Activated CD8-positive, alpha-beta memory T cell treated with anti-CD3 and anti-CD28 coated beads, Interleukin-2, amount 50 U/mL, for 48 hours (primary cell): ENCODE measurements around the gene CRIM1.

Source experiments
- DNase-seq: peaks from one replicate; pipeline ENCODE4 v3.0.0-alpha.2; 2020

The CRIM1 gene

GRCh38 chr2:36427790-36428243, 72.2 kb downstream of the CRIM1 start:
- no peak for DNase-seq

DNA sequence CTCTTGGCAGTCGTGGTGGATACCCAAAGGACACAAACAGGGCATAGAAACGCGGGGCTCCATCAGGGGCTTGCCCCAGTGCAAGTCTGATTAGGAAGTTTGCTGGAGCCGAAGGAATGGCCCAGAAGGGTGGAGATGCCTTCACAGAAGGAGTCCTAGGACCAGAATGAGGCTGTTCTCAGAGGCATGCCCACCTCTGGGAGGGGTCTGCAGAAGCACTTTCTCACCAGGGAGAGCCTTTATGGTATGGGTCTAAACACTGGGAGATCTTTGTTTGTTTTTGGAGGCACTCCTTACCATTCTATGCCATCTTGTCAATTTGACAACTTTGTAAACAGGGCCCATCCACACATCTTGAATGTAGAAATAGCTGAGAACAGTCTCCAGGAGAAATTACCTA, 75.0 kb downstream of the CRIM1 start:
- DNase-seq = no peak

- no peak for DNase-seq
Observed at GRCh38 chr2:36432479-36432878, 76.9 kb downstream of the CRIM1 start.

DNA sequence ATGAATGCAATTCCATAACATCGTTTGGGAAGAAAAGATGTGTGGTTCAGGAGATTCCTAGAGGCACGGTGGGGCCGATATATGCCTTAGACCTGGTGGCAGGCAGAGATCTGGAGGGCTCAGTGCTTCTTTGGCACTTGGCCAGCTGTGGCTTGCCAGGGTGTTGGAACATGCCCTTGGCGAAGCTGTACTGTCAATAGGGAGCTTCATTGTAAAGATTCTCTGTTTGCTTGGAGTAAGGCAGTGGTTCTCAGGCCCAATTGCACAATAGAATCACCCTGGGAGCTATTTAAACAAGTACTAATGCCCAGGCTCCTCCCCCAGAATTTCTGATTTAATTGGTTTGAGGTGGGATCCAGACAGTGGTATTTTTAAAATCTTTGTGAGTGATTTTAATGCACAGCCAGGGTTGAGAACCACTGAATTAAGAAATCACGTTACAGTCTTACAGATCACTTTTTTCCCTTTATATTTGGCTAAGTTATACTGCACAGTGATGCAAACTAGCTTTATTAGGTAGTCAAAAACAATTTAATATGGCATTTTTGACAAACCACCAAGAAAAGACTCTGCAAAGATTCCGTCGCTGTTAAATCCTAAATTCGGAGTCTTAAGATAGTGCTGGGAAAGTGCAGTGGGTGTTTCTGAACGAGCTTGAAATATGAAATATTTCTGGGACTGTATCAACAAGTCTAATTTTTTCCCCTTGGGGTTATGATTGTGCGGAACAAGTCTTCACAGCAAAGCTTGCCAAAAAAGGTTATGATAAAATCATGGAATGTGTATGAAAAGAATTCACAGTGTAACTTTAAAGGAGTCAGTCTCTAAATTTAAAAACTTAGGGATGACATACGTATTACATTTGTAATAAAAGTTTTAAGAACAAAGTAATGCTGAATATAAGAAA, 78.0 kb downstream of the CRIM1 start:
- no peak for DNase-seq

GRCh38 chr2:36438449-36438977, 82.9 kb downstream of the CRIM1 start:
- DNase-seq = no peak

- DNase-seq = no peak
Observed at GRCh38 chr2:36439084-36439483, 83.5 kb downstream of the CRIM1 start.

- DNase-seq = no peak
Observed at GRCh38 chr2:36441065-36441625, 85.6 kb downstream of the CRIM1 start.

GRCh38 chr2:36441816-36442215, 86.2 kb downstream of the CRIM1 start:
- DNase-seq = no peak

DNA sequence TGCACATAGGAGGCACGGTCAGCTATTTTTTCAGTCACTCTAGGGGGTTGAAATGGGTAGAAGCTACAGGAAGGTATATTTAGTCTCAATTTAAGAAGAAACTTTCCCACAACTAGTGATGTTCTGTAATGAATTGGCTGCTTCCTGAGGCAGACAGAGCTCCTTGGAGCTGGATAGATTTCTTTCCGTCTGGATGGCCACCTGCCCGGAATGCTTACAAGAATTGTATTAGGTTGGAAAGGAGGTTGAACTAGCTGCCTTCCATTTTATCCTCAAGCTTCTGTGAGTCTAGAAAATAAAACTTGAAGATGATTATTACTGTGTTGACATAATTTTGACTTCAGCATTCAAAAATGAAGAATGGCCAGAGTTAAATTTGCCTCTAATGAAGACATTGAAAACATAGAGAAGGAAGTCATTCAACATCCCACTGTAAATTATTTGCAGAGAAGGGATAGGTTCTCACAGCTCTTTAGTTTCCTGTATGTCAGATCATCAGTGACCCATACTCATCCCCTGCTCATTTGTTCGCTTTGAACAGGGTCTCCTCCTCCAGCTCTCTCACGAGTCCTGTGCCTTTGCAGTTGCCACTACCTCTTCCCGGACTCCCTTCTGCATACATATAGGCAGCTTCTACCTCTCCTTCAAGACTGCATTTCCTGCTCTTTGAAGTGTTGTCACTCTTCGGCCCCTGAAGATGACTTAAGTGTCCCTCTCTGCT, 88.8 kb downstream of the CRIM1 start:
- no peak for DNase-seq

DNA sequence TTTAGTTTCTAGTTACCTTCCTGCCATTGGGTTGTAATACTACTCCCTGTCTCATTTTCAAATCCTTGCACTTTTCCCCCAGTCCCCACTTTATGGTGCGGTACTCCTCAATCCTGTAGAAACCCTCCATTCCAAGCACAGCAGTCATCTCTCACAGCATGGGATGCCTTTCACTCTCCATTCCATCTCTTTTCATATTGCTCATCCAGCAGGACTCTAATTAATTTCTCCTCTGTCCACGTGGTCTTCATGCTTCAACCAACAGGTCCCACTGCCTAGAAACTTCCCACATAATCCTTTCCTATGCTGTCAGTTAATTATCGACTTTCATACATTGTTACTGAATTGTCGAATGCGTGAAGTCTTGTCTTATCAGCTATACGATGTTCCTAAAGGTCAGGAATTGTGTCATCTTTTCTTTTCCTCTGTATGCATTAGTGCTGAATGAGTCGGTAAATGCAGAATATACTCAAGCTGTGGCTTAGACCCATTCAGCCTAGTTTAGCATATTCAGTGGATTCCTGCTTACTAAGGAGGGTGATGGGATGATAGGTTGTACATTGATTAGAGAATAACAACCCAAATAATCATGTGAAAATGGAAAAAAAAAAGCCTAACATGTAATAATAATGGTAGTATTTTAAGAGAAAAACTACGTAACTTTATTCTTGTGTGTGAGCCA, 89.7 kb downstream of the CRIM1 start:
- no peak for DNase-seq

- DNase-seq = no peak
Observed at GRCh38 chr2:36446294-36446693, 90.7 kb downstream of the CRIM1 start.

- DNase-seq = no peak
Observed at GRCh38 chr2:36449213-36449612, 93.6 kb downstream of the CRIM1 start.

DNA sequence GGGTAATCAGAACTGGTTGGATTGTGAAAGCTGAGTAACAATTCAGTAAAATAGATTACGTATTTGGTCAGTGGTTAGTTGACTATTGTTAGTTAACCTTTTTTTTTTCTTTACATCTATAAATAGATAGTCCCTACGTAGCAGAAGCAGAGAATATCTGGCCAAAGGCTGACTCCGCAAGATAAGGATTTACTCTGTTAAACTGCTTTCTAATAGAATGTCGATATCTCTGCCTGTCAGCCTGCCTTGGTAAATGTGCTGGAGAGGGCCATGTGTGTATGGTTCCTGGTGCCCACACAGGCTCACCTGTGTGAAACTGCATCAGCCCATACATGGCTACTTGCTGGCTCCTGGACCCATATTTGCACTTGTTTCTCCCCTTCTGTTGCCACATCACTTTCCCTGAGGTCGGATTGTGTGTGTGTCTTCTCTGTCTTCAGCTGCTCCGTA, 94.4 kb downstream of the CRIM1 start:
- DNase-seq = no peak

GRCh38 chr2:36450466-36451196, 95.1 kb downstream of the CRIM1 start:
- no peak for DNase-seq

GRCh38 chr2:36451512-36451911, 95.9 kb downstream of the CRIM1 start:
- no peak for DNase-seq

- no peak for DNase-seq
Observed at GRCh38 chr2:36452260-36452659, 96.7 kb downstream of the CRIM1 start.

- no peak for DNase-seq
Observed at GRCh38 chr2:36453652-36454051, 98.1 kb downstream of the CRIM1 start.

DNA sequence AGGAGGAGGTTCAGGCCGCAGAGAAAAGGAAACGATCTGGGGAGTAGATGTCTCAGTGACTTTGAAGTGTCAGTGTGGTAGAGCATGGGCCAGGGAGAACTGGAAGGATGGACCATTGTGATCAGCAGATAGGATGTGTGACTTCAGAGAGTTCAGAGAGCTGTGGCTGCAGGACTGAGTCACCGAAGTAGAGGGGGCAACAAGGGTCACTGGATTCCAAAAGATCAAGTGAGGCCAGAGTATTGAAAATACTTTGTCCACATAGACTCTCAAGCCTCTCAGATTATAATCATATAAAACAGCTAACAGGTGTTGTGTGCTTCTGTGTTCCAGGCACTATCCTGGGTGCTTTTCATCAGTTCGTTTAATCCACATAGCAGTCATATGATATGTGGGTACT, 99.4 kb downstream of the CRIM1 start:
- no peak for DNase-seq

DNA sequence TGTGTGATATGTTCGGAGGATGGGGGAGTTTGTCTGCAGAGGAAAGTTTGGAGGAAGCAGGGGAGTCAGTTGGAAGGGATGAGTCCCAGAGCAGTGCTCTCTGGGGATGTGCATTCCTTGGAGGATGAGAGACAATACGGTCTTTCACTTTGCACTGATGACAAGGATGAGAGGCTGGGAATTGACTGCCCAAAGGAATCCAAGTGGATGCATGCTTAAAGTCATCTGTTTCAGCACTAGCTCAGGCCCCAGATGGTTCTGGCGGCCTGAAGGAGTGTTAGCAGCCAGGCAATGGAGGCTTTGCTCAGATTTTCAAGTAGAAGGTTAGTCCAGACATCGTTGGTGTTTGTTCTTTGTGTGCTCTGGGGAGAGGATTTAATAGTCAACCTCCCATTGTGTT, 100.2 kb downstream of the CRIM1 start:
- no peak for DNase-seq

GRCh38 chr2:36456227-36457175, 100.9 kb downstream of the CRIM1 start:
- DNase-seq = no peak

- no peak for DNase-seq
Observed at GRCh38 chr2:36458106-36458505, 102.5 kb downstream of the CRIM1 start.
